GM12873 (cell line): ENCODE results near the gene TWNK.

ENCODE experiments used
- CTCF ChIP-seq: IDR thresholded peaks from 2 replicates; pipeline ENCODE4 v1.5.1; 2012; ENCODE audit warnings: low read depth, mild to moderate bottlenecking, moderate library complexity, low read length, control low read depth; ENCODE audit not compliant: insufficient read depth; ENCODE audit errors: missing control alignments

TWNK gene

GRCh38 chr10:101031128-101031795 is 43.9 kb downstream of the TWNK start, which contains the start of the genes PDZD7 and SFXN3:
Gene PDZD7, minus strand, starts transcription at chr10:101031129. Its CDS starts 910 bp downstream, at chr10:101030219.
Gene SFXN3, plus strand, starts transcription at chr10:101031234. Its CDS starts 3,461 bp downstream, at chr10:101034695.
- no peak for TF ChIP-seq CTCF

DNA sequence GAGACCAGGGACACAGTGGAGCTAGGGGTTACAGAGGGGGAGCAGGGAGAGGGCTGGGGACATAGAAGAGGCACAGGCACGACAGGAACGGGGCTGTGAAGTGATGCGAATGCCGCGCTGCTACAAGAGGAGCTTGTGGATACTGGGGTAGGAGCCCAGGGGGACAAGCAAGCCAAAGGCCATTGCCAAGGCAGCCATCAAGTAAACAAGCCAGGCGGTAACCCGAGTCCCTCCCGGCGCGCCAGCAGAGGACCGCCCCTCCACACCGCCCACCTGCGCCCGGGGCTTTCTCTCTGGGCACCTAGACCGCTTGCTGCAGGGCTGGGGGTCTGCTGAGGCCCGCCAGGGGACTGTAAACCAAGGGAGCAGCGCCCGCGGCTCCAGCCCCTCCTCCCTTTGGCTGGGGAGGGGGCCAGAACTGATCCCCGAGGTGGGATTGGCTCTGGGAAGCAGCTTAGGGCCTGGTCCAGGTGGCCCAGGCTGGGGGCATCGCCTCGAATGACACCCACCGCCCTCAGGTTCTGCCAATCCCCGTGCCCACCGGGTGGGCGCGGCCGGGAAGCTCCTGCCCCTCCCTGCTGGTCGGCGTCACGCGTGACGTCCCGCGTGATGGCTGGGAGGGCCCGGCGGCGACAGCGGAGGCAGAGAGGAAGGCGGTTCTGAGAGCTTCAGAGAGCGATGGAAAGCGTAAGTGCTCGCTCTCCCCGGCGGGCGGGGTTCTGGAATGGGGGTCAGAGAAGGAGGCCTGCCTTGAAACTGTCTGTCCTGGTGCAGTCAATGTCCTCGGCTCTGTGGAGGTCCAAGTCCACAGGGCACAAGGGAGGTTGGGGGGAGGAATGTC is 44.7 kb downstream of the TWNK start:
- no peak for TF ChIP-seq CTCF

DNA sequence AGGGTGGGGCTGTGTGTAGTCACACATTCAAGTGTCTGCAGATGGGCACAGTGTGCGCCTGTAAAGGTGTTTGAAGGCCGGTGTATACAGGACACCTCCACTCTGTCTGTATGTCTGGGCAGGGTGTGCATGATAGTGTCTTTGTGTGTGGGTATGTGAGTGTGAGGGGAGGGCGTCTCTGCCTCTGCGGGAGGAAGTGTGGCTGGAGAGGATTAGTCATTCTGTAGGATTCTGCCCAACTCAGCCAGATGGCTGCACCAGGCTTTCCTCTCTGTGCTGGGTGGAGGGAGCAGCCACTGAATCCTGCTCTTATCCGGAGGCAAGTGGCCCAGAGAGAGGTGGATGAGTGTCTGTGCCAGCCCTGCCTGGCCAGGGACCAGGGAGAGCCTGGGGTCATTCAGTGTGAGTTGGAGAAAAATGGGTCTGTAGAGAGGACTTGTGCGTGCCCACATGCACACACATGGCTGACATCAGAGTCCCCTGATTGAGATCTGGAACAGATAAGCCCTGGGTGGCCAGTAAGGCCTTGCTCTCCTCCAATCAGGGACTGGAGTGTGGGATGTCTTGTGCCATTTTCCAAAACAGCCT is 45.4 kb downstream of the TWNK start:
- no peak for TF ChIP-seq CTCF

DNA sequence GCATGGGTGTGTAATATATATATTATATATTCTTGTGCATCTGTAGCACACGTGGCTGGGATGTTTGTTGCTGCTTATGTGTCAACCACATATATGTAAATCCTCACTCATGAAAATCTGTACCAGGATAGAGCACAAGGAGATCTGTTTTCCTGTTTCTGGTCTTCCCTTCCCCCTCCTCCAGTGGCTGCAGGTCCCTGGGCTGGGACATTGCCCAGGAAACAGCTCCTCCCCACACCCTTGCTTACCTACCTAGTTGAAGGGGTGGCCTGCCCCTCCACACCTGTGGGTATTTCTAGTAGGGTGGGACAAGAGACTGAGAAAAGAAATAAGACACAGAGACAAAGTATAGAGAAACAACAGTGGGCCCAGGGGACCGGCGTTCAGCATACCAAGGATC is 45.9 kb downstream of the TWNK start:
- TF ChIP-seq CTCF = no peak

GRCh38 chr10:101035314-101035713 is 48.0 kb downstream of the TWNK start:
- TF ChIP-seq CTCF = no peak

DNA sequence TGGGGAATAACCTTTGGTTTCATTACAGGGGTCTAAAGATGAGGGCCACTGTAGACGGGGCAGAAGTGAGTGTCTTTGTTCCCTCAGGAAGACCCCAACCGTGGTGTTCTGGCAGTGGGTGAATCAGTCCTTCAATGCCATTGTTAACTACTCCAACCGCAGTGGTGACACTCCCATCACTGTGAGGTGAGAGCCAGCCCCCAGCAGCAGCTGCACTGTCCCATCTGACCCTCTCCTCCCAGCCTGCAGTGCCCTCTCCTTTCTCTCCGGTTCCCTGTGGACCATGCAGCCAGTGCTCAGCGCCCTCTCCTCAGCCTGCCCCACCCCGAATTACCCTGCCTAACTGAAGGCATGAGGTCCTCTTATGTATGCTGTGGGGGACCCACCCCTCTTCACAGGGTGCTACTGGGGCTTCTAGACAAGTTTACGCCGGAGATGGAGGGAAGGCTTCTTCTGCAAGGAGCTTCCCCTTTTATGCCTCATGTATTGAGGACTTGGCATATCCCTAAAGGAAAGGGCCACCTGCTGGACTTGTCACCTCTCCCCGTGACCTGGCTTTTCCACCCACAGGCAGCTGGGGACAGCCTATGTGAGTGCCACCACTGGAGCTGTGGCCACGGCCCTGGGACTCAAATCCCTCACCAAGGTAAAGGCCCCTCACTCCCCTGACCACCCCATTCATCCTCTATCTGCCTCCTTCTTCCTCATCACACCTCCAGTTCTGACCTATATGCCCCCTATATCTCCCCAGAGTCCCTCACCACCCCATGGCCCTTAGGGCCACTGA is 48.8 kb downstream of the TWNK start:
- no peak for TF ChIP-seq CTCF
